DMS114 treated with DMSO at 0.1 percent for 48 hours (cell line): ENCODE data around the gene CPNE2.
"Not testable (repeated sequence)": the region's sequence is repeated elsewhere in the genome, so short reads cannot be mapped to it uniquely, and the experiment has no call there.

ENCODE experiments used
- DNase-seq: peaks from one replicate; lab custom pipeline; 2025; ENCODE audit not compliant: unreplicated experiment; lab: John Stamatoyannopoulos, UW

The CPNE2 gene

GRCh38 chr16:57091975-57092785, at the start of gene CPNE2:
CPNE2 (plus strand) TSS chr16:57092583; CDS start chr16:57110743, 18,160 bp downstream.
- peak; percentile 18 for DNase-seq

GRCh38 chr16:57043248-57043647, 49.1 kb upstream of the CPNE2 start:
- no peak for DNase-seq

- DNase-seq = no peak
Observed at GRCh38 chr16:57044931-57045693, 47.3 kb upstream of the CPNE2 start.

GRCh38 chr16:57045694-57046381, 46.5 kb upstream of the CPNE2 start:
- peak; percentile 48 for DNase-seq

- no peak for DNase-seq
Observed at GRCh38 chr16:57048095-57048494, 44.3 kb upstream of the CPNE2 start.

- no peak for DNase-seq
Observed at GRCh38 chr16:57049678-57050077, 42.7 kb upstream of the CPNE2 start.

GRCh38 chr16:57051696-57052228, 40.6 kb upstream of the CPNE2 start:
- no peak for DNase-seq

- no peak for DNase-seq
Observed at GRCh38 chr16:57053206-57053605, 39.2 kb upstream of the CPNE2 start.

- DNase-seq = no peak
Observed at GRCh38 chr16:57054338-57054737, 38.0 kb upstream of the CPNE2 start.

GRCh38 chr16:57054771-57055170, 37.6 kb upstream of the CPNE2 start:
- DNase-seq = no peak

GRCh38 chr16:57055671-57056070, 36.7 kb upstream of the CPNE2 start:
- no peak for DNase-seq

- DNase-seq = no peak
Observed at GRCh38 chr16:57058291-57058861, 34.0 kb upstream of the CPNE2 start.

GRCh38 chr16:57060323-57061083, 31.9 kb upstream of the CPNE2 start:
- no peak for DNase-seq

GRCh38 chr16:57061084-57061905, 31.1 kb upstream of the CPNE2 start:
- no peak for DNase-seq

GRCh38 chr16:57062329-57062728, 30.1 kb upstream of the CPNE2 start:
- no peak for DNase-seq

GRCh38 chr16:57063189-57063588, 29.2 kb upstream of the CPNE2 start:
- not testable (repeated sequence) for DNase-seq

GRCh38 chr16:57064995-57065394, 27.4 kb upstream of the CPNE2 start:
- no peak for DNase-seq

GRCh38 chr16:57066625-57067024, 25.8 kb upstream of the CPNE2 start:
- DNase-seq = no peak

GRCh38 chr16:57067347-57067746, 25.0 kb upstream of the CPNE2 start:
- no peak for DNase-seq
